ENCODE results near the gene ASB13. TPM values are rescaled to one million over a fixed set of nuclear protein-coding genes. Genes with fewer than 3 reads are reported as not detected.

ASB13 gene
- total RNA-seq, 2 experiments from 2014 or later: 1.9 to 2.9 TPM

DNA sequence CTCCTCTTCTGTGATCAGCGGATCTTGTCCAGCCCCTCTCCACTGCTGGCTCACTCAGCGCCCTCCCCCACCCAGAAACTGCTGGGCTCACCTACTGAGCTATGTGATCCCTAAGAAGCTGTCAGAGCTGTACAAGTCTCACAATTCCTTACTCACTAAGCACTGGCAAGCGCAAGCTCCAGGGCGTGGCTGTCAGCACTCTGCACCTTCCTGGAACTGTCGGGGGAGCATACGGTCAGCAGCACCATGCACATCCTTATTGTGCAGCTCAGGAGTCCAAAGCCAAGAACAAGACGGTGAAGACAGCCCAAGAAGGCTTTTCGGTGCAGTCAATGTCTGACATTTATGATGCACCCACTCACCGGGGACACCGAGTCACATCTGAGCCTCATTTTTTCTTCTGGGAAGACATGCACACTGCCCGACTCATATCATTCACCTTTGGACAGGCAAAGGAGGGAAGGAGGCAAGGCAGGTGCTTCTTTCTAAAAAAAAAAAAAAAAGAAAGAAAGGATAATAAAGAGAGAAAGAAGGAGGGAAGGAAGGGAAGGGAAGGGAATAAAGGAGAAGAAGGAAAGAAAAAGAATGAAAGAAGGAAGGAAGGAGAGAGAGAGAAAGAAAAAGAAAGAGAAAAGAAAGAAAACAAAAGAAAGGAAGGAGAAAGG, 56.3 kb downstream of the ASB13 start:
- TF ChIP-seq, protein P1, sequence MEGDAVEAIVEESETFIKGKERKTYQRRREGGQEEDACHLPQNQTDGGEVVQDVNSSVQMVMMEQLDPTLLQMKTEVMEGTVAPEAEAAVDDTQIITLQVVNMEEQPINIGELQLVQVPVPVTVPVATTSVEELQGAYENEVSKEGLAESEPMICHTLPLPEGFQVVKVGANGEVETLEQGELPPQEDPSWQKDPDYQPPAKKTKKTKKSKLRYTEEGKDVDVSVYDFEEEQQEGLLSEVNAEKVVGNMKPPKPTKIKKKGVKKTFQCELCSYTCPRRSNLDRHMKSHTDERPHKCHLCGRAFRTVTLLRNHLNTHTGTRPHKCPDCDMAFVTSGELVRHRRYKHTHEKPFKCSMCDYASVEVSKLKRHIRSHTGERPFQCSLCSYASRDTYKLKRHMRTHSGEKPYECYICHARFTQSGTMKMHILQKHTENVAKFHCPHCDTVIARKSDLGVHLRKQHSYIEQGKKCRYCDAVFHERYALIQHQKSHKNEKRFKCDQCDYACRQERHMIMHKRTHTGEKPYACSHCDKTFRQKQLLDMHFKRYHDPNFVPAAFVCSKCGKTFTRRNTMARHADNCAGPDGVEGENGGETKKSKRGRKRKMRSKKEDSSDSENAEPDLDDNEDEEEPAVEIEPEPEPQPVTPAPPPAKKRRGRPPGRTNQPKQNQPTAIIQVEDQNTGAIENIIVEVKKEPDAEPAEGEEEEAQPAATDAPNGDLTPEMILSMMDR (IDR thresholded peaks at IDR 0.05): no peak
- CTCF ChIA-PET: no interaction called here

DNA sequence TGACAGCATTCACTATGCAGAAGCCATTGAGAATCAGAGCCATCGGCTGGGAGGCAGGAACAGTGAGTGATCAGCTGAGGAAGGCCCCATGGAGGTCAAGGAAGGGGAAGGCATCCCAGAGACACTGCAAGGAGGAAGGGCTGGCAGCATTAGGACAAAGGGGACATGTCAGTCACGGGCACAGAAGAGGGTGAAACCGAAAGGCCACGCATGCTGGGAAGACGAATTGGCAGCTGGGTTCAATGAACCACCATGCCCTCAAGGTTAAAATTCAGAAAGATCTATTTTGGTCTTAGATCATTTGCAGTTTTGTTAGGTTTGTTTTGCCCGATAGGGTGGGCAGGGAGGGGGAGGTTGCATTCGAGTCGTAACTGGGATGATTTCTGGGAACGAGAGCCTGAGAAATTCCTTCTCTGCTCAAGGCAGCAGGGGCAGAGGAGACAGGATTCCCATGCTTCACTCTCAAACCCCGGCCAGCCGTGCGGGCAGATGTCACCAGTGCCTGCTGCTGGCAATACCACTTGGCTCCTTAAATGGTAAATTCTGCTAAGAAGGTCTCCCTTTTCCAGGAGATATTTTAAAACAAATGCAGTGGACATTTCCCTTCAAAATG, 57.7 kb downstream of the ASB13 start:
- DNase-seq: no peak
- H3K4me1 Mint-ChIP-seq (ENCODE audit: low read depth): no peaks in the 10 kb centered on the region
- Histone ChIP-seq H3K9me3 (ENCODE audit: control insufficient read depth in 1 of 2, insufficient read depth in 1 of 2, low read length in 2 of 2) (peaks cover 0 to under 1% of the 10 kb centered on the region in 2 experiments), H3K27me3 (ENCODE audit: control insufficient read depth in 1 of 2, insufficient read depth in 2 of 2, low read length in 2 of 2) (no peaks in the 10 kb centered on the region), H3K36me3 (ENCODE audit: insufficient read depth, low read length) (no peaks in the 10 kb centered on the region), H3K4me3 (ENCODE audit: low read length) (no peak overlapping the region), H3K27ac (ENCODE audit: low read depth in 1 of 2, low read length in 2 of 2) (no peak overlapping the region), H3K4me1 (ENCODE audit: insufficient read depth, low read length) (no peaks in the 10 kb centered on the region)
- TF ChIP-seq, protein P1 (IDR thresholded peaks at IDR 0.05): no peak
- ATAC-seq (ENCODE audit: poor library complexity): no peak
- intact Hi-C loops (cut with DNase I, micrococcal nuclease): loop anchor here (5.0 kb wide), 1 partner anchor 166 kb away; no protein-coding TSS in a partner anchor
- no peak overlapping the region for H3K27ac Mint-ChIP-seq
- no peaks in the 10 kb centered on the region for H3K9me3 Mint-ChIP-seq
- peaks cover 5% of the 10 kb centered on the region for H3K27me3 Mint-ChIP-seq
- ChIA-PET CTCF (no interaction called here), POLR2A (no interaction called here)
- no peaks in the 10 kb centered on the region for H3K36me3 Mint-ChIP-seq (ENCODE audit: low read depth)
- no peak overlapping the region for H3K4me3 Mint-ChIP-seq

More for the DNA sequence above, 56.3 kb downstream of the ASB13 start:
- POLR2A ChIA-PET: no interaction called here
- Mint-ChIP-seq H3K9me3 (no peaks in the 10 kb centered on the region), H3K4me1 (ENCODE audit: low read depth) (no peaks in the 10 kb centered on the region), H3K4me3 (no peak overlapping the region), H3K36me3 (ENCODE audit: low read depth) (no peaks in the 10 kb centered on the region), H3K27ac (no peak overlapping the region), H3K27me3 (peaks cover 5% of the 10 kb centered on the region)
- H3K27ac ChIP-seq (ENCODE audit: low read depth in 1 of 2, low read length in 2 of 2): no peak overlapping the region
- no peaks in the 10 kb centered on the region for H3K9me3 ChIP-seq (ENCODE audit: control insufficient read depth in 1 of 2, insufficient read depth in 1 of 2, low read length in 2 of 2)
- H3K27me3 ChIP-seq (ENCODE audit: control insufficient read depth in 1 of 2, insufficient read depth in 2 of 2, low read length in 2 of 2): no peaks in the 10 kb centered on the region
- intact Hi-C loops (cut with DNase I, micrococcal nuclease): loop anchor here (5.0 kb wide), 1 partner anchor 168 kb away; no protein-coding TSS in a partner anchor
- no peaks in the 10 kb centered on the region for H3K4me1 ChIP-seq (ENCODE audit: insufficient read depth, low read length)
- DNase-seq (no peak), ATAC-seq (ENCODE audit: poor library complexity) (no peak)
- H3K4me3 ChIP-seq (ENCODE audit: low read length): no peak overlapping the region
- no peaks in the 10 kb centered on the region for H3K36me3 ChIP-seq (ENCODE audit: insufficient read depth, low read length)

DNA sequence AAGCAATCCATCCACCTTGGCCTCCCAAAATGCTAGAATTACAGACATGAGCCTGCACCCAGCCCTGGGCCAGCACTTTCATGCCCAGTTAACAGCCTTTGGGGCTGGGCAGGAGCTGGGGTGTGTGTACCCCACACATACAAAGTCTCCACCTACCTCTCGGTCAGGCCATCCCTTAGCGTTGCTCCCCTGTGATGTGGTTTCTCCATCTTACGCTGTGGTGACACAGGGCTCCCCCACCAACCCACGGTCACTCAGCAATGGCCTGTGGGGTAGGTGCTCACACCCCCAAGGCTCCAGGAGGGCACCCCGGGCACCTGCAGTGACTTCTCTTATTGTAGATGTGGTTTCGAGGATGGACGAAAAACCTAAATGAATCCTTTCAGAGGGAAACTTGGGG, 58.8 kb downstream of the ASB13 start:
- Histone ChIP-seq H3K4me1 (ENCODE audit: insufficient read depth, low read length) (no peaks in the 10 kb centered on the region), H3K9me3 (ENCODE audit: control insufficient read depth in 1 of 2, insufficient read depth in 1 of 2, low read length in 2 of 2) (peaks cover 0 to 8% of the 10 kb centered on the region in 2 experiments), H3K27ac (ENCODE audit: low read depth in 1 of 2, low read length in 2 of 2) (no peak overlapping the region), H3K4me3 (ENCODE audit: low read length) (no peak overlapping the region), H3K36me3 (ENCODE audit: insufficient read depth, low read length) (no peaks in the 10 kb centered on the region), H3K27me3 (ENCODE audit: control insufficient read depth in 1 of 2, insufficient read depth in 2 of 2, low read length in 2 of 2) (no peaks in the 10 kb centered on the region)
- ATAC-seq (ENCODE audit: poor library complexity) (no peak), DNase-seq (no peak)
- Mint-ChIP-seq H3K27ac (no peak overlapping the region), H3K27me3 (peaks cover 5% of the 10 kb centered on the region), H3K4me3 (no peak overlapping the region), H3K4me1 (ENCODE audit: low read depth) (no peaks in the 10 kb centered on the region), H3K9me3 (no peaks in the 10 kb centered on the region), H3K36me3 (ENCODE audit: low read depth) (no peaks in the 10 kb centered on the region)
- ChIA-PET POLR2A (interaction anchor here (1.2 kb wide), 1 partner anchor 161 kb away, joined by 7 read pairs; no protein-coding TSS in a partner anchor), CTCF (interaction anchor here (0.9 to 1.2 kb wide), 2 partner anchors 15 to 167 kb away, joined by 3 read pairs; no protein-coding TSS in a partner anchor)
- intact Hi-C loops (cut with DNase I, micrococcal nuclease): loop anchor here (5.0 kb wide), 1 partner anchor 165 kb away; no protein-coding TSS in a partner anchor
- TF ChIP-seq, protein P1 (IDR thresholded peaks at IDR 0.05): no peak
